Measurements from ENCODE around the gene CACNA2D3. TPM values are rescaled to one million over a fixed set of nuclear protein-coding genes. Genes with fewer than 3 reads are reported as not detected.

CACNA2D3 gene
- polyA plus RNA-seq, 1 donor (not counting 4 experiments of a cell fraction or from before 2014, with no cell fraction given) = 0.08 TPM

GRCh38 chr3:54196360-54196991 lies 74.1 kb downstream of the CACNA2D3 start:
- Histone ChIP-seq H2AFZ (ENCODE audit: control insufficient read depth, low read length) (no peak overlapping the region), H3K4me3 (ENCODE audit: control insufficient read depth in 2 of 3, extremely low read depth in 1 of 3, insufficient read depth in 2 of 3, low read depth in 1 of 3, low read length in 3 of 3) (no peak overlapping the region), H3K9me3 (ENCODE audit: control insufficient read depth, low read depth, low read length) (no peaks in the 10 kb centered on the region), H3K4me2 (ENCODE audit: control insufficient read depth, extremely low read depth, insufficient read depth, low read depth, low read length) (no peak overlapping the region), H3K4me1 (ENCODE audit: control insufficient read depth, extremely low read depth, insufficient read depth, low read length) (no peaks in the 10 kb centered on the region), H3K36me3 (ENCODE audit: control insufficient read depth in 2 of 2, extremely low read depth in 1 of 2, insufficient read depth in 2 of 2, low read length in 2 of 2) (no peaks in the 10 kb centered on the region), H3K9ac (ENCODE audit: control insufficient read depth, extremely low read depth, insufficient read depth, low read length) (no peak overlapping the region), H3K9me1 (ENCODE audit: control insufficient read depth, extremely low read depth, insufficient read depth, low read length) (no peaks in the 10 kb centered on the region), H4K20me1 (ENCODE audit: control insufficient read depth, extremely low read depth, insufficient read depth, low read length) (no peaks in the 10 kb centered on the region), H3K79me2 (ENCODE audit: control insufficient read depth, insufficient read depth, low read length) (no peaks in the 10 kb centered on the region), H3K27ac (ENCODE audit: control insufficient read depth, insufficient read depth, low read length) (no peak overlapping the region), H3K27me3 (ENCODE audit: control insufficient read depth, extremely low read depth, insufficient read depth, low read length) (no peaks in the 10 kb centered on the region)
- dilution Hi-C loops (cut with MboI; ENCODE audit: extremely low pct_ligation_motif_present, low sequenced_read_pairs) = no loop called here
- no peak for TF ChIP-seq CTCF (optimal IDR thresholded peaks at IDR 0.05 in 1 of 3, IDR thresholded peaks at IDR 0.05 in 1 of 3, conservative IDR thresholded peaks at IDR 0.05 in 1 of 3; ENCODE audit: extremely low read depth in 1 of 3, insufficient read depth in 2 of 3, low read length in 3 of 3)
- TF ChIP-seq EZH2 (IDR thresholded peaks at IDR 0.05; ENCODE audit: low read length) = no peak
- no peak for FAIRE-seq
- no peak for DNase-seq (ENCODE audit: low read depth, low spot score)

DNA sequence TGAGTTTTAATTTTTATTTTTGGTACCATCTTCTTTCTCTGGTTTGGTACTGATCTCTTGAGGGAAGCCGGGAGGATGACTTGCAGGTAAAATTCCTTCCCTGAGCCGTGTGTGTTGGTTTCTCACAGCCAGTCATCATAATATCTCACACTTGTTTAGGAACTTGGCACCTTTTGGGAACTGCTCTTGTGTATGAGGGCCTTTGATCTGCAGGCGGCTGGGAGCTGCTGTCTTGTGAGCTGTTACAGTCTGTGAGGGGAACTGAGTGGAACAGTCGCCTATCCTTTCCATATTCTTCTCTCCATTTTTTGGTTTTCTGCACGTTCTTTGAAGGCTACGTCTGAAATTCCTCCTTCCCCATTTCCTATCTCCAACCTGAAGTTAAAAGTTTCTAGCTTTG lies 75.2 kb downstream of the CACNA2D3 start:
- dilution Hi-C loops (cut with MboI; ENCODE audit: extremely low pct_ligation_motif_present, low sequenced_read_pairs) = no loop called here
- no peak for TF ChIP-seq EZH2 (IDR thresholded peaks at IDR 0.05; ENCODE audit: low read length)
- TF ChIP-seq CTCF (optimal IDR thresholded peaks at IDR 0.05 in 1 of 3, IDR thresholded peaks at IDR 0.05 in 1 of 3, conservative IDR thresholded peaks at IDR 0.05 in 1 of 3; ENCODE audit: extremely low read depth in 1 of 3, insufficient read depth in 2 of 3, low read length in 3 of 3) = no peak
- H3K4me2 ChIP-seq (ENCODE audit: control insufficient read depth, extremely low read depth, insufficient read depth, low read depth, low read length) = no peak overlapping the region

More for the DNA sequence above, 75.2 kb downstream of the CACNA2D3 start:
- no peak overlapping the region for H3K4me3 ChIP-seq (ENCODE audit: control insufficient read depth in 2 of 3, extremely low read depth in 1 of 3, insufficient read depth in 2 of 3, low read depth in 1 of 3, low read length in 3 of 3)
- no peak overlapping the region for H2AFZ ChIP-seq (ENCODE audit: control insufficient read depth, low read length)
- no peak overlapping the region for H3K27ac ChIP-seq (ENCODE audit: control insufficient read depth, insufficient read depth, low read length)
- no peak overlapping the region for H3K9ac ChIP-seq (ENCODE audit: control insufficient read depth, extremely low read depth, insufficient read depth, low read length)
- H3K4me1 ChIP-seq (ENCODE audit: control insufficient read depth, extremely low read depth, insufficient read depth, low read length) = no peaks in the 10 kb centered on the region
- no peaks in the 10 kb centered on the region for H3K27me3 ChIP-seq (ENCODE audit: control insufficient read depth, extremely low read depth, insufficient read depth, low read length)
- no peaks in the 10 kb centered on the region for H3K9me1 ChIP-seq (ENCODE audit: control insufficient read depth, extremely low read depth, insufficient read depth, low read length)
- DNase-seq (ENCODE audit: low read depth, low spot score) = no peak
- no peaks in the 10 kb centered on the region for H3K9me3 ChIP-seq (ENCODE audit: control insufficient read depth, low read depth, low read length)
- H3K36me3 ChIP-seq (ENCODE audit: control insufficient read depth in 2 of 2, extremely low read depth in 1 of 2, insufficient read depth in 2 of 2, low read length in 2 of 2) = no peaks in the 10 kb centered on the region
- no peak for FAIRE-seq
- no peaks in the 10 kb centered on the region for H3K79me2 ChIP-seq (ENCODE audit: control insufficient read depth, insufficient read depth, low read length)
- H4K20me1 ChIP-seq (ENCODE audit: control insufficient read depth, extremely low read depth, insufficient read depth, low read length) = no peaks in the 10 kb centered on the region
